HEK293 (cell line): ENCODE measurements around the gene PFAS.

Experiments used
- CTCF ChIA-PET: fragments of 350-600 bp; formaldehyde crosslinking; extraction: SDS; loops from one replicate; lab custom pipeline; 2021; ENCODE audit warnings: antibody characterized with exemption; lab: Yijun Ruan, JAX
- POLR2A ChIA-PET: fragments of 300-600 bp; formaldehyde crosslinking; extraction: SDS; loops from one replicate; lab custom pipeline; 2020; ENCODE audit warnings: antibody characterized with exemption, inconsistent platforms; lab: Yijun Ruan, JAX
- H3K27ac ChIP-seq: fragments of 200-500 bp; sonication (Bioruptor generic); 2 replicates; pipeline ENCODE4 v1.5.1; 2014; ENCODE audit warnings: low read depth, low read length, control low read depth, inconsistent platforms; ENCODE audit errors: extremely low read depth
- H3K36me3 ChIP-seq, 2 experiments: fragments of 200-500 bp in 1 of 2; sonication (Bioruptor generic) in 1 of 2; 1 replicate in 1 of 2; 2 replicates in 1 of 2; pipeline ENCODE4 v1.5.1; 2014 to 2017; ENCODE audit warnings: inconsistent platforms in 2 of 2, low read length in 2 of 2; ENCODE audit not compliant: control insufficient read depth in 2 of 2, insufficient read depth in 1 of 2
- H3K4me1 ChIP-seq: fragments of 200-500 bp; sonication (Bioruptor generic); 2 replicates; pipeline ENCODE4 v1.5.1; 2014; ENCODE audit warnings: mild to moderate bottlenecking, low read length, inconsistent platforms; ENCODE audit not compliant: control insufficient read depth, insufficient read depth
- H3K4me3 ChIP-seq: 2 replicates; pipeline ENCODE4 v1.5.1; 2011; ENCODE audit warnings: low read depth, mild to moderate bottlenecking, control low read depth, low read length, moderate library complexity
- H3K9me3 ChIP-seq: fragments of 200-500 bp; sonication (Bioruptor generic); 2 replicates; pipeline ENCODE4 v1.5.1; 2014; ENCODE audit warnings: low read depth, low read length, inconsistent platforms; ENCODE audit not compliant: control insufficient read depth, insufficient read depth
- KLF16 ChIP-seq: fragments of 450-650 bp; formaldehyde crosslinking; IDR thresholded peaks from 2 replicates; pipeline ENCODE4 v1.5.1; 2017; ENCODE audit warnings: missing biosample characterization, missing genetic modification characterization
- KLF7 ChIP-seq: fragments of 450-650 bp; formaldehyde crosslinking; IDR thresholded peaks from 2 replicates; pipeline ENCODE4 v1.5.1; 2016; ENCODE audit warnings: missing biosample characterization, missing genetic modification characterization, borderline replicate concordance
- ZBTB17 ChIP-seq: fragments of 450-650 bp; formaldehyde crosslinking; IDR thresholded peaks from 2 replicates; pipeline ENCODE4 v1.5.1; 2016; ENCODE audit warnings: missing biosample characterization, missing genetic modification characterization
- ZFHX2 ChIP-seq: fragments of 450-650 bp; formaldehyde crosslinking; conservative IDR thresholded peaks from 2 replicates; pipeline ENCODE4 v1.5.1; 2016; ENCODE audit warnings: missing biosample characterization, missing genetic modification characterization
- ZIC2 ChIP-seq: fragments of 450-650 bp; formaldehyde crosslinking; IDR thresholded peaks from 2 replicates; pipeline ENCODE4 v1.5.1; 2016; ENCODE audit warnings: missing biosample characterization, missing genetic modification characterization
- ZNF10 ChIP-seq: fragments of 450-650 bp; formaldehyde crosslinking; IDR thresholded peaks from 2 replicates; pipeline ENCODE4 v1.5.1; 2017; ENCODE audit warnings: missing biosample characterization, missing genetic modification characterization
- ZNF16 ChIP-seq: fragments of 450-650 bp; formaldehyde crosslinking; IDR thresholded peaks from 2 replicates; pipeline ENCODE4 v1.5.1; 2016; ENCODE audit warnings: low read depth, missing biosample characterization, missing genetic modification characterization
- ZNF175 ChIP-seq: fragments of 450-650 bp; formaldehyde crosslinking; IDR thresholded peaks from 2 replicates; pipeline ENCODE4 v1.5.1; 2016; ENCODE audit warnings: missing biosample characterization, missing genetic modification characterization
- ZNF19 ChIP-seq: fragments of 450-650 bp; formaldehyde crosslinking; IDR thresholded peaks from 2 replicates; pipeline ENCODE4; 2016; ENCODE audit warnings: missing biosample characterization, missing genetic modification characterization, low read depth
- ZNF2 ChIP-seq: fragments of 450-650 bp; formaldehyde crosslinking; IDR thresholded peaks from 2 replicates; pipeline ENCODE4 v1.5.1; 2016; ENCODE audit warnings: missing biosample characterization, missing genetic modification characterization
- ZNF335 ChIP-seq: fragments of 450-650 bp; formaldehyde crosslinking; conservative IDR thresholded peaks from 2 replicates; pipeline ENCODE4 v1.5.1; 2016; ENCODE audit warnings: missing biosample characterization, missing genetic modification characterization
- ZNF596 ChIP-seq: fragments of 450-650 bp; IDR thresholded peaks from 2 replicates; pipeline ENCODE4 v1.5.0; 2018; ENCODE audit warnings: missing biosample characterization, mild to moderate bottlenecking, missing genetic modification characterization, moderate library complexity
- ZNF776 ChIP-seq: fragments of 450-650 bp; formaldehyde crosslinking; IDR thresholded peaks from 2 replicates; pipeline ENCODE4 v1.5.0; 2017; ENCODE audit warnings: missing biosample characterization, missing genetic modification characterization, borderline replicate concordance
- ZNF791 ChIP-seq: fragments of 450-650 bp; formaldehyde crosslinking; IDR thresholded peaks from 2 replicates; pipeline ENCODE4 v1.5.1; 2016; ENCODE audit warnings: missing biosample characterization, missing genetic modification characterization
- ZNF830 ChIP-seq: fragments of 450-650 bp; IDR thresholded peaks from 2 replicates; pipeline ENCODE4 v1.5.0; 2018; ENCODE audit warnings: missing biosample characterization, missing genetic modification characterization, low read depth, mild to moderate bottlenecking, moderate library complexity
- ZSCAN16 ChIP-seq: fragments of 450-650 bp; formaldehyde crosslinking; IDR thresholded peaks from 2 replicates; pipeline ENCODE4 v1.5.1; 2016; ENCODE audit warnings: missing biosample characterization, missing genetic modification characterization
- TF ChIP-seq, protein P1 (sequence below): fragments of 450-650 bp; formaldehyde crosslinking; IDR thresholded peaks from 2 replicates; pipeline ENCODE4 v1.5.1; 2016; ENCODE audit warnings: missing biosample characterization, missing genetic modification characterization
- TF ChIP-seq, protein P2 (sequence below): fragments of 450-650 bp; formaldehyde crosslinking; IDR thresholded peaks from 2 replicates; pipeline ENCODE4 v1.5.1; 2016; ENCODE audit warnings: missing biosample characterization, missing genetic modification characterization
- TF ChIP-seq, protein P3 (sequence below): fragments of 450-650 bp; formaldehyde crosslinking; IDR thresholded peaks from 2 replicates; pipeline ENCODE4 v1.5.1; 2017; ENCODE audit warnings: missing biosample characterization, mild to moderate bottlenecking, missing genetic modification characterization, moderate library complexity
- TF ChIP-seq, protein P4 (sequence below): sonication (generic); formaldehyde crosslinking; IDR thresholded peaks from 2 replicates; pipeline ENCODE4 v1.8.1; 2022; ENCODE audit warnings: mild to moderate bottlenecking, moderate library complexity, missing genetic modification reagents

The PFAS gene

DNA sequence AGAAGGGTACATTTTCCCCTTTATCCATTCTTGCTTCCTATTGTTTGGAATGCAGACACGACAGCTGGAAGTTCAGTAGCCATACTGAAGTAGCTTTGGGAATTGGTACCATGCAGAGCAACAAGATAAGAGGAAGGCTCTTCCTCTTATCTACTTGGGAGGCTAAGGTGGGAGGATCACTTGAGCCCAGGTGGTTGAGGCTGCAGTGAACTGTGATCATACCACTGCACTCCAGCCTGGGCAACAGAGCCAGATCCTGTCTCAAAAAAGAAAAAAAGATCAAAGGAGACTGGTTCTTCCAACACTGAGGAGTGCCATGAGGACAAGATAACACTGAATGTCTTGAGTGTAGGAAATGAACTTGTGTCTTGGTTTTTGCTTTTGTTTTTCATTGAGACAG is 23.3 kb downstream of the PFAS start:
- no peak for TF ChIP-seq KLF16 (tag by site-specific recombination)
- TF ChIP-seq ZNF830 = no peak
- TF ChIP-seq ZNF2 = no peak
- TF ChIP-seq, protein P1, sequence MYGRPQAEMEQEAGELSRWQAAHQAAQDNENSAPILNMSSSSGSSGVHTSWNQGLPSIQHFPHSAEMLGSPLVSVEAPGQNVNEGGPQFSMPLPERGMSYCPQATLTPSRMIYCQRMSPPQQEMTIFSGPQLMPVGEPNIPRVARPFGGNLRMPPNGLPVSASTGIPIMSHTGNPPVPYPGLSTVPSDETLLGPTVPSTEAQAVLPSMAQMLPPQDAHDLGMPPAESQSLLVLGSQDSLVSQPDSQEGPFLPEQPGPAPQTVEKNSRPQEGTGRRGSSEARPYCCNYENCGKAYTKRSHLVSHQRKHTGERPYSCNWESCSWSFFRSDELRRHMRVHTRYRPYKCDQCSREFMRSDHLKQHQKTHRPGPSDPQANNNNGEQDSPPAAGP (tag by site-specific recombination) = no peak
- TF ChIP-seq, protein P2, sequence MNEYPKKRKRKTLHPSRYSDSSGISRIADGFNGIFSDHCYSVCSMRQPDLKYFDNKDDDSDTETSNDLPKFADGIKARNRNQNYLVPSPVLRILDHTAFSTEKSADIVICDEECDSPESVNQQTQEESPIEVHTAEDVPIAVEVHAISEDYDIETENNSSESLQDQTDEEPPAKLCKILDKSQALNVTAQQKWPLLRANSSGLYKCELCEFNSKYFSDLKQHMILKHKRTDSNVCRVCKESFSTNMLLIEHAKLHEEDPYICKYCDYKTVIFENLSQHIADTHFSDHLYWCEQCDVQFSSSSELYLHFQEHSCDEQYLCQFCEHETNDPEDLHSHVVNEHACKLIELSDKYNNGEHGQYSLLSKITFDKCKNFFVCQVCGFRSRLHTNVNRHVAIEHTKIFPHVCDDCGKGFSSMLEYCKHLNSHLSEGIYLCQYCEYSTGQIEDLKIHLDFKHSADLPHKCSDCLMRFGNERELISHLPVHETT (tag by site-specific recombination) = no peak
- no peak for TF ChIP-seq ZIC2 (tag by site-specific recombination)
- TF ChIP-seq ZFHX2 (tag by site-specific recombination) = no peak
- no peak for TF ChIP-seq KLF7 (tag by site-specific recombination)
- TF ChIP-seq, protein P3, sequence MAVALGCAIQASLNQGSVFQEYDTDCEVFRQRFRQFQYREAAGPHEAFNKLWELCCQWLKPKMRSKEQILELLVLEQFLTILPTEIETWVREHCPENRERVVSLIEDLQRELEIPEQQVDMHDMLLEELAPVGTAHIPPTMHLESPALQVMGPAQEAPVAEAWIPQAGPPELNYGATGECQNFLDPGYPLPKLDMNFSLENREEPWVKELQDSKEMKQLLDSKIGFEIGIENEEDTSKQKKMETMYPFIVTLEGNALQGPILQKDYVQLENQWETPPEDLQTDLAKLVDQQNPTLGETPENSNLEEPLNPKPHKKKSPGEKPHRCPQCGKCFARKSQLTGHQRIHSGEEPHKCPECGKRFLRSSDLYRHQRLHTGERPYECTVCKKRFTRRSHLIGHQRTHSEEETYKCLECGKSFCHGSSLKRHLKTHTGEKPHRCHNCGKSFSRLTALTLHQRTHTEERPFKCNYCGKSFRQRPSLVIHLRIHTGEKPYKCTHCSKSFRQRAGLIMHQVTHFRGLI (tag by site-specific recombination) = no peak
- TF ChIP-seq, protein P4, sequence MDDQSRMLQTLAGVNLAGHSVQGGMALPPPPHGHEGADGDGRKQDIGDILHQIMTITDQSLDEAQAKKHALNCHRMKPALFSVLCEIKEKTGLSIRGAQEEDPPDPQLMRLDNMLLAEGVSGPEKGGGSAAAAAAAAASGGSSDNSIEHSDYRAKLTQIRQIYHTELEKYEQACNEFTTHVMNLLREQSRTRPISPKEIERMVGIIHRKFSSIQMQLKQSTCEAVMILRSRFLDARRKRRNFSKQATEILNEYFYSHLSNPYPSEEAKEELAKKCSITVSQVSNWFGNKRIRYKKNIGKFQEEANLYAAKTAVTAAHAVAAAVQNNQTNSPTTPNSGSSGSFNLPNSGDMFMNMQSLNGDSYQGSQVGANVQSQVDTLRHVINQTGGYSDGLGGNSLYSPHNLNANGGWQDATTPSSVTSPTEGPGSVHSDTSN (CRISPR knock-in tag) = no peak
- no peak for TF ChIP-seq ZNF596
- no peak for TF ChIP-seq ZNF335 (tag by site-specific recombination)
- TF ChIP-seq ZNF791 = no peak
- no peak for TF ChIP-seq ZNF16 (tag by site-specific recombination)
- Histone ChIP-seq H3K4me1 (no peaks in the 10 kb centered on the region), H3K9me3 (no peaks in the 10 kb centered on the region), H3K36me3 (peaks cover 5 to 33% of the 10 kb centered on the region in 2 experiments; a peak in 2 of 3 replicates), H3K4me3 (no peak overlapping the region), H3K27ac (no peak overlapping the region)
- CTCF ChIA-PET = no interaction called here
- POLR2A ChIA-PET = interaction anchor here (0.9 to 1.3 kb wide), 2 partner anchors 16 to 23 kb away, joined by 3 to 5 read pairs; partner anchors contain the start of genes RANGRF and SLC25A35

DNA sequence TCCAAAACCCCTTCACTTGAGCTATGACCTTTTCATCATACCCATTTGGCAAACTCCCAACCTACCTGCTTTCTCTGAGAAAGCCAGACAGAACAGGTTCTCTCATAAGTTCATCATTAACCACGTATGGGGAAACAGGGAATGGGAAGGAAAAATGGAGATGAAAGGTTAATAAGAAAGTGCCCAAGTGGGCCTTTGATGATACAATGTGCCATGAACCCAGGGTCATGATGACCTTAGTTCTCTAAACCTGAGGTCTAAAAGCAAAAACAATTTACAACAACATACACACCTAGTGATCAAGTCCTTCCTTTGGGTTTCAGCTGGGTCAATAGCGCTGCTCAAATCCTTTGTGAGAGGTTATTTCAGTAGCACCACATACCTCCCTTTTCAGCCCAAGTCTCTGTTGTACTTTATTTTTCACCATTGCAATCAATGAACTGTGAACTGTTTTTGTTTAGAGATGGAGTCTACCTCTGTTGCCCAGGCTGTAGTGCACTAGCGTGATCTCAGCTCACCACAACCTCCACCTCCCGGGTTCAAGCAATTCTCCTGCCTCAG is 24.9 kb downstream of the PFAS start:
- Histone ChIP-seq H3K4me3 (no peak overlapping the region), H3K27ac (no peak overlapping the region), H3K9me3 (no peaks in the 10 kb centered on the region), H3K36me3 (peaks cover 0 to 22% of the 10 kb centered on the region in 2 experiments; a peak in 2 of 3 replicates), H3K4me1 (no peaks in the 10 kb centered on the region)
- ChIA-PET CTCF (interaction anchor here (0.6 kb wide), 1 partner anchor 22 kb away, joined by 4 read pairs; the partner anchor contains the start of gene SLC25A35), POLR2A (no interaction called here)
- TF ChIP-seq ZNF175 (tag by site-specific recombination) (no peak), ZBTB17 (tag by site-specific recombination) (0 out of 2 replicates have a peak, but pooled peaks have one; percentile 0), ZNF10 (tag by site-specific recombination) (no peak)

DNA sequence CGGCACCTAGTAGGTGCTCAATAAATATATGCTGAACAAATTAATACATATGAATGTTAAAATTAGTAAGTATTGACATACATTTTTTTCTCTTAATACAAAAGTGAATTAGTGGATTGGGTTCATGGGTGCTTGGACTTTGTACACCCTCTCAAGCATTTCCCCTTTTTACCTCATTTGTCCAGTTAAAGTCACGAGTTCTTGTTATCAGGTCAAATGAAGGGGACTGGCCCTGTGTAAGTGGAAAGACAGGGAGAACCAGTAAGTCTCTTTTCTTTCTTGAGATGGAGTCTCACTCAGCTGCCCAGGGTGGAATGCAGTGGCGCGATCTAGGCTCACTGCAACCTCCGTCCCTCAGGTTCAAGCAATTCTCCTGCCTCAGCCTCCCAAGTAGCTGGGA is 25.7 kb downstream of the PFAS start:
- Histone ChIP-seq H3K27ac (no peak overlapping the region), H3K4me3 (no peak overlapping the region), H3K4me1 (no peaks in the 10 kb centered on the region), H3K36me3 (peaks cover 0 to 14% of the 10 kb centered on the region in 2 experiments; a peak in 2 of 3 replicates), H3K9me3 (no peaks in the 10 kb centered on the region)
- TF ChIP-seq ZNF335 (tag by site-specific recombination) (no peak), ZNF776 (no peak), ZSCAN16 (no peak), ZNF19 (tag by site-specific recombination) (no peak)
- CTCF ChIA-PET = no interaction called here
- POLR2A ChIA-PET = no interaction called here
